GM23248 (cell line): ENCODE results near the gene PARVA. TPM values are rescaled to one million over a fixed set of nuclear protein-coding genes. Genes with fewer than 3 reads are reported as not detected.

Experiments used
- DNase-seq: peaks from one replicate; pipeline ENCODE4 v3.0.0-alpha.2; 2015
- H2AFZ ChIP-seq: fragments of 200-600 bp; sonication (generic); 2 replicates; pipeline ENCODE4 v1.6.1; 2016; ENCODE audit warnings: antibody characterized with exemption
- H3F3A ChIP-seq: fragments of 200-600 bp; sonication (generic); 2 replicates; pipeline ENCODE4 v1.6.1; 2016; ENCODE audit warnings: mild to moderate bottlenecking, antibody characterized with exemption, mixed run types; ENCODE audit not compliant: insufficient read depth
- H3K27ac ChIP-seq: fragments of 200-600 bp; sonication (generic); 2 replicates; pipeline ENCODE4 v1.5.1; 2016; ENCODE audit warnings: mild to moderate bottlenecking
- H3K27me3 ChIP-seq: fragments of 200-600 bp; sonication (generic); replicated peaks from 2 replicates; pipeline ENCODE4 v1.6.1; 2016; ENCODE audit warnings: mild to moderate bottlenecking; ENCODE audit not compliant: insufficient read depth
- H3K36me3 ChIP-seq: fragments of 200-600 bp; sonication (generic); 2 replicates; pipeline ENCODE4 v1.6.1; 2016; ENCODE audit warnings: low read depth, mild to moderate bottlenecking
- H3K4me1 ChIP-seq: fragments of 200-600 bp; sonication (generic); 2 replicates; pipeline ENCODE4 v1.6.1; 2016; ENCODE audit warnings: mild to moderate bottlenecking; ENCODE audit not compliant: insufficient read depth
- H3K4me2 ChIP-seq: fragments of 200-600 bp; sonication (generic); one replicate; pipeline ENCODE4 v1.6.1; 2016; ENCODE audit warnings: mild to moderate bottlenecking; ENCODE audit not compliant: unreplicated experiment
- H3K4me3 ChIP-seq: fragments of 200-600 bp; sonication (generic); 2 replicates; pipeline ENCODE4 v1.5.1; 2016; ENCODE audit warnings: mild to moderate bottlenecking
- H3K79me2 ChIP-seq: fragments of 200-600 bp; sonication (generic); 2 replicates; pipeline ENCODE4 v1.6.1; 2016; ENCODE audit warnings: mild to moderate bottlenecking; ENCODE audit not compliant: insufficient read depth
- H3K9ac ChIP-seq: fragments of 200-600 bp; sonication (generic); 2 replicates; pipeline ENCODE4 v1.6.1; 2016; ENCODE audit warnings: mild to moderate bottlenecking
- H3K9me2 ChIP-seq: fragments of 200-600 bp; sonication (generic); 2 replicates; pipeline ENCODE4 v1.6.1; 2016; ENCODE audit warnings: mixed run types, mild to moderate bottlenecking, moderate library complexity; ENCODE audit not compliant: insufficient read depth
- H3K9me3 ChIP-seq: fragments of 200-600 bp; sonication (generic); one replicate; pipeline ENCODE4 v1.6.1; 2017; ENCODE audit warnings: low read depth
- H4K20me1 ChIP-seq: fragments of 200-600 bp; sonication (generic); 2 replicates; pipeline ENCODE4 v1.6.0; 2016; ENCODE audit not compliant: insufficient read depth
- EZH2 ChIP-seq: fragments of 200-600 bp; sonication (generic); IDR thresholded peaks from 2 replicates; pipeline ENCODE4 v1.6.1; 2018; ENCODE audit warnings: antibody characterized with exemption, mild to moderate bottlenecking; ENCODE audit not compliant: insufficient read depth, poor library complexity, severe bottlenecking
- EZH2phosphoT487 ChIP-seq: fragments of 200-600 bp; sonication (generic); IDR thresholded peaks from 2 replicates; pipeline ENCODE4 v1.6.1; 2018; ENCODE audit warnings: antibody characterized with exemption, moderate library complexity, mild to moderate bottlenecking, low read depth; ENCODE audit not compliant: insufficient read depth
- WGBS, 2 experiments: methylation state at CpG; one replicate each; pipeline ENCODE4 v1.1.6; 2015 to 2017; ENCODE audit warnings: low lambda C conversion rate in 2 of 2, low coverage in 1 of 2; ENCODE audit errors: missing lambda C conversion rate in 2 of 2; 5-methylcytosine and 5-hydroxymethylcytosine counted together
- in situ Hi-C: fragments of 300-500 bp; cut with MboI; formaldehyde crosslinking; loops from 2 replicates; pipeline ENCODE4 v1.15.0; 2020
- polyA plus RNA-seq: library from polyadenylated mRNA; unstranded; fragments of >200 nt; fragmentation: Nextera tagmentation; extraction: Ambion mirVana; gene quantifications from 2 replicates; pipeline ENCODE4 v1.2.1, GENCODE V29; 2016
- total RNA-seq: library from RNA; depleted of rRNA; stranded (reverse); fragments of >200 nt; shearing (Covaris generic); gene quantifications from 2 replicates; pipeline ENCODE4 v1.2.3, GENCODE V29; 2014

The PARVA gene
- total and polyA plus RNA-seq, 2 experiments from 2014 or later: 87.9 to 121 TPM

- WGBS, 2 experiments: 47 to 57% methylated on average over 4 of the region's 4 CpGs
Observed at GRCh38 chr11:12567746-12568460, 190.5 kb downstream of the PARVA start.

DNA sequence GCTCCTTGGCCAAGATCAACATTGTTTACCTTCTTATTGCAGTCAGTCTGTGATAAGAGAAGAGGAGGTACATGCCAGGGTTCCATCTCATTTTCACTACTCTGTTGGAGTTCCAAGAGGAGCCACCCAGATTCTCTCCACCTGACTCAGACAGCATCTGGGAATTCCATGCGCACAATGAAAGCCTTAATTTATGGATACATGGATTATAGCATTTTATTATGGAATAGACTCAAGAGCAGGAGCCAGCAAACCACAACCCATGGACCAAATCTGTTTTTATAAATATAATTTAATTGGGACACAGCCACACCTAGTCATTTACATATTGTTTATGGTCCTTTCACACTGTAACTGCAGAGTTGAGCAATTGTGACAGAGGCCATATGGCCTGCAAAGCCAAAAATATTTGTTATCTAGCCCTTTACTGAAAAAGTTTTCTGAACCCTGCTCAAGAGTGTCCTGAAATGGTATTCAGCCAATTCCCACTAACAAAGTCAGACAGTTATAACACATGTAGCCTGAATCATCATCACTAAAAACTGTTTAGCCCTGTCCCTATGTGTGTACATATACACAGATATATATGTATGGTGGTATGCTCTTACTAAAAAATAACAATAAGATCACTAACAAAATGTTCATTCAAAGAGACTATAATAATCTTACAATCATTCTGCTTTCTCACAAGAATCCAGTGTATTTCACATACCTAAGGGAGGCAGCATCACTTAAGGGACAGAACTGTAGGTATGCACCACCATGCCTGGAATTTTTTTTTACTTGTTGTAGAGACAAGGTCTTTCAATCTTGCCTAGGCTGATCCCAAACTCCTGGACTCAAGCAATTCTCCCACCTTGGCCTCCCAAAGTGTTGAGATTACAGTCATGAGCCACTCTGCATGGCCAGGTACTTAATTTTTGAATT is 192.4 kb downstream of the PARVA start:
- no peaks in the 10 kb centered on the region for H3K36me3 ChIP-seq
- H3K79me2 ChIP-seq: no peaks in the 10 kb centered on the region
- 60 to 63% methylated on average over 1 of the region's 1 CpG for WGBS, 2 experiments
- no peak for TF ChIP-seq EZH2
- TF ChIP-seq EZH2phosphoT487: no peak
- peak; percentile 51 for DNase-seq
- H2AFZ ChIP-seq: no peak overlapping the region
- H3K9me3 ChIP-seq: no peaks in the 10 kb centered on the region
- H3K4me2 ChIP-seq: peak overlapping the region; percentile 12
- H3K27ac ChIP-seq: peak overlapping the region; percentile 29
- in situ Hi-C loops: no loop called here
- no peaks in the 10 kb centered on the region for H4K20me1 ChIP-seq
- H3K9ac ChIP-seq: no peak overlapping the region
- peaks cover 7% of the 10 kb centered on the region; the same call in 1 of the 2 replicates for H3F3A ChIP-seq
- no peak overlapping the region for H3K4me3 ChIP-seq
- peaks cover 12% of the 10 kb centered on the region for H3K4me1 ChIP-seq
- no peaks in the 10 kb centered on the region for H3K27me3 ChIP-seq
- H3K9me2 ChIP-seq: no peaks in the 10 kb centered on the region

More at GRCh38 chr11:12567746-12568460, 190.5 kb downstream of the PARVA start:
- Histone ChIP-seq H3K4me3 (no peak overlapping the region), H4K20me1 (no peaks in the 10 kb centered on the region), H3K9ac (no peak overlapping the region), H3K36me3 (no peaks in the 10 kb centered on the region), H3K79me2 (no peaks in the 10 kb centered on the region), H3K27ac (no peak overlapping the region), H2AFZ (no peak overlapping the region), H3K4me1 (peaks cover 12% of the 10 kb centered on the region), H3K27me3 (no peaks in the 10 kb centered on the region), H3K9me3 (no peaks in the 10 kb centered on the region), H3K9me2 (no peaks in the 10 kb centered on the region), H3K4me2 (no peak overlapping the region), H3F3A (peaks cover 7% of the 10 kb centered on the region; the same call in 1 of the 2 replicates)
- TF ChIP-seq EZH2phosphoT487: no peak
- TF ChIP-seq EZH2: no peak
- in situ Hi-C loops: no loop called here
- DNase-seq: no peak

DNA sequence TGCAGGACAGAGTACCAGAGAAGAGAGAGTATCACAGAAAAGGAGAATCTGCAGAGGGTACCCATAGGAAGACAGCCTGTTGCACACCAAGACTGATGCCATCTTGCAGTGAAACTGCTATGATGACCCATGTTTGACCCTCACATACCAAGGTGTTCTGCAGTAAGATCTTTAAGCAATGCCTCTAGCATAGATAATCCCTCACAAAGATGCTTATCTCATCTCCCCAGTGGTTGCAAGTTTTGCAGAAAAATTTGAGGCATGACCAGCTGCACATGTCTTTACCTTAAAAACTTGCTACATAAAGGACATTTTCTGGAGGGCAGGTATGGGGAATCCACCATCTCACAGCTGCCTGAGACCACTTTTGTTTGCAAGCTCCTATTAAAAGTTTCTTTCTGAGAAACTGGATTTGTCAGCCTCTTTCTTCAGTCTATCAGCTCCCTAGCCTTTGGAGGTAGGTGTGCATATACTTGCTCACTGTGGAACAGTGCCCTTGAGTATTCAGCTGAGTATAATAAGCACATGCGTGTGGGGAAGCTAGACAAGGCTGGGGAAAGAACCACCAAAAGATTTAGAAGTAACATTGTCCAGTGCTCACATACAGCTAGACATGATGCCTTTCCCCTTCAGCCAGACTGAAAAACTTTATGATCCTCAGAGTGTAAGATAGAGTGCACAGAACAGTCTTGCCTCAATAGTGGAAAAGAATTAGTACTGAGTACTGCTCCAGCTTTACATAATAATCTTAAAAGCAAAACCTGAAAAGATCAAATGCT is 196.5 kb downstream of the PARVA start:
- in situ Hi-C loops: no loop called here
- DNase-seq: no peak
- Histone ChIP-seq H3K79me2 (no peaks in the 10 kb centered on the region), H2AFZ (no peak overlapping the region), H4K20me1 (no peaks in the 10 kb centered on the region), H3K36me3 (no peaks in the 10 kb centered on the region), H3K4me1 (peaks cover 12% of the 10 kb centered on the region), H3K9me3 (no peaks in the 10 kb centered on the region), H3K27ac (no peak overlapping the region), H3K27me3 (no peaks in the 10 kb centered on the region), H3K4me3 (no peak overlapping the region), H3K9me2 (no peaks in the 10 kb centered on the region), H3F3A (peaks cover 7% of the 10 kb centered on the region; the same call in 1 of the 2 replicates), H3K4me2 (no peak overlapping the region), H3K9ac (no peak overlapping the region)
- WGBS, 2 experiments: 94 to 95% methylated on average over 1 of the region's 1 CpG
- no peak for TF ChIP-seq EZH2phosphoT487
- no peak for TF ChIP-seq EZH2
